ENCODE results near the gene C2CD5. TPM values are rescaled to one million over a fixed set of nuclear protein-coding genes. Genes with fewer than 3 reads are reported as not detected.

C2CD5 gene
- total RNA-seq, 1 donor from 2014 or later = 14.5 TPM

DNA sequence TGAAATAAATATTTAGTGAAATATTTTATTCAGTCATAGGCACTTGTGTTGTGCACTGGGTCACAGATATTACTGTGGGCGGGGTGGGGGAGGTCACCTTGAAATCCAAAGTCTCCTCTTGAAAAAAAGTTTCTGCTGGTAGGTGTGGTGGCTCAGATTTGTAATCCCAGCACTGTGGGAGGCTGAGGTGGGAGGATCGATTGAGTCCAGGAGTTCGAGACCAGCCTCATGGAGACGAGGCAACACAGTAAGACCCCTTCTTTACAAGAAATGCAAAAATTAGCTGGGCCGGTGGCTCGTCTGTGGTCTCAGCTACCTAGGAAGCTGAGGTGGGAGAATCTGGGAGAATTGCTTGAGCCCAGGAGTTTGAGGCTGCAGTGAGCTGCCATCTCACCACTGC lies 913 bp upstream of the C2CD5 start:
- TF ChIP-seq, protein P1, sequence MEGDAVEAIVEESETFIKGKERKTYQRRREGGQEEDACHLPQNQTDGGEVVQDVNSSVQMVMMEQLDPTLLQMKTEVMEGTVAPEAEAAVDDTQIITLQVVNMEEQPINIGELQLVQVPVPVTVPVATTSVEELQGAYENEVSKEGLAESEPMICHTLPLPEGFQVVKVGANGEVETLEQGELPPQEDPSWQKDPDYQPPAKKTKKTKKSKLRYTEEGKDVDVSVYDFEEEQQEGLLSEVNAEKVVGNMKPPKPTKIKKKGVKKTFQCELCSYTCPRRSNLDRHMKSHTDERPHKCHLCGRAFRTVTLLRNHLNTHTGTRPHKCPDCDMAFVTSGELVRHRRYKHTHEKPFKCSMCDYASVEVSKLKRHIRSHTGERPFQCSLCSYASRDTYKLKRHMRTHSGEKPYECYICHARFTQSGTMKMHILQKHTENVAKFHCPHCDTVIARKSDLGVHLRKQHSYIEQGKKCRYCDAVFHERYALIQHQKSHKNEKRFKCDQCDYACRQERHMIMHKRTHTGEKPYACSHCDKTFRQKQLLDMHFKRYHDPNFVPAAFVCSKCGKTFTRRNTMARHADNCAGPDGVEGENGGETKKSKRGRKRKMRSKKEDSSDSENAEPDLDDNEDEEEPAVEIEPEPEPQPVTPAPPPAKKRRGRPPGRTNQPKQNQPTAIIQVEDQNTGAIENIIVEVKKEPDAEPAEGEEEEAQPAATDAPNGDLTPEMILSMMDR (conservative IDR thresholded peaks at IDR 0.05; ENCODE audit: low read depth, low read length) = no peak
- DNase-seq (ENCODE audit: low read depth) = no peak
- peak overlapping the region; percentile 90 for H3K4me3 ChIP-seq (ENCODE audit: low read depth, low read length)

DNA sequence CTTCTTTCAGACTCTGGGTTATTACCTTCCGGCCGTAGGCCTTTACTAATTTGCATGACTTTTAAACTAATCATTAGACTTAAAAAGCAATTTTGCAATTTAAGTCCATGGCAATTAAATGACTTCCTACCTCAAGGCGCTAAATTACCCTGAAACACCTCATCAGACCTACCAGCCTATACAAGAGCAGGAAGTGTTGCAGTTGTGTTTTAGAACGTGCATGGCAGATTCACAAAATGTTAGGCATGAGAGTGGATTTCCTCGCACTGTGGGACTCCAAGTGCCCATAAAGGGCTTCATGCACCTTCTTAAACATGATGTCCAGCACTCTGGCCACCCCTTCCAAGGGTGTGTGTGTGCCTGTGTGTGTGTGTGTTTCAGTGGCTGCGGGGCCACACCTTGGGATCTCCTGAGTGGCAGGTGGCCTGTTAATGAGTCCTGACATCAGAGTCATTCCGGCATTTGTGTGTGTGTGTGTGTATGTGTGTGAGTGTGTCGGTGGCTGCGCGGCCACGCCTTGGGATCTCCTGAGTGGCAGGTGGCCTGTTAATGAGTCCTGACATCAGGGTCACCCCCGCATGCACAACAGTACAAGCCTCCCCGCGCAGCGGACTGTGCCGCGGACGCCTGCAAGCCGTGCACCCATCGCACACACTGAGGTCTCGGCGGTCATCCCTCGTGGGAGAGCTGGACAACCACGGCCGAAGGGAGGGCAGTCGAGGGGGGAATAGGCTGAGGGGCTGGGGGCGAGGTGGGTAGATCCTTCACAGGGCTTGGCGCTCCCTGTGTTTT lies 900 bp downstream of the C2CD5 start:
- no peak for DNase-seq (ENCODE audit: low read depth)
- TF ChIP-seq, protein P1 (conservative IDR thresholded peaks at IDR 0.05; ENCODE audit: low read depth, low read length) = no peak
- peak overlapping the region; percentile 90 for H3K4me3 ChIP-seq (ENCODE audit: low read depth, low read length)

DNA sequence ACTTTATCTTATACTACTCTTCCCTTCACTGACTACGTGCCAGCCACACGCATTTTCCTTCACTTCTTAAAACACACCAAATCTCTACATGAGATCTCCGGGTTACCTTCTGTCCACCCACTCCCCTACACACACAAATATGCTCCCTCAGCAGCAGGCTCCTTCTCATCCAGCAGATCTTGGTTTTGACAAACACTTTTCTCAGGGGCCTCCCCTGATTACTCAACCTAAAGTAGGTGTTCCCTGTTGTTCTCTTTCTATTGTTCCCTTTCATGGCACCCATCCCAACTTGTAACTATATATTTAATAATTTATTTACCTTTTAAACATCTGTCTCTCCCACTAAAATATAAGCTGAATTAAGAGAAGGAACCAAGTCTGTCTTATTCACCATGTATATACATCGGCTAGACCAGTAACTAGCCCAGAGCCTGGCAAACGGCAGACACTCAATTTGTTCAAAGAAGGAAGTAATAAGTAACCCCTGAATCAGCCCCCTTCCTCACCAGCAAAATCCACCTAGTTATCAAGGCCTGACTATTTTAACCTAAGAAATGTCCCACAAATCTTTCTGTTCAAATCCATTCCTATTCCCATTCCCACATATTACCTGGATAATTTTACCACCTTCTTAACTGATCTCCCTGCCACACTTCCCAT lies 2.7 kb downstream of the C2CD5 start:
- DNase-seq (ENCODE audit: low read depth) = no peak
- TF ChIP-seq, protein P1 (conservative IDR thresholded peaks at IDR 0.05; ENCODE audit: low read depth, low read length) = no peak

DNA sequence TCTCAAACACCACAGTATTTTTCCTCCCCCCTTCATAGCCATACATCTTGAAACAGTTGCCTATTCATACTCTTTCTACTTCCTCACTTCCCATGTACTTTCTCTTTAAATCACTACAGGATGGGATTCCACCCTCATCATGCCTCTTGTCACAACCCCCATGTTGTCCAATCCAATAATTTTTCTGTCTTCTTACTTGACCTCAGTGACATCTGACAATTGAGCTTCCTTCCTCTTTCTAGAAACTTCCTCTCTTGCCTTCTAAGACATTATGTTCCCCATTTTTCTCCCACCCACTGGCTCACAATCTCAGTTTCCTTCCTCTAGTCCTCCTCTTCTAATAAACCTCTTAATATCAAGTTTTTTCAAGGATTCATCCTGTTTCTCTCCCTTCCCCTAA lies 5.3 kb downstream of the C2CD5 start:
- TF ChIP-seq, protein P1 (conservative IDR thresholded peaks at IDR 0.05; ENCODE audit: low read depth, low read length) = no peak
- no peak for DNase-seq (ENCODE audit: low read depth)
- no peak overlapping the region for H3K4me3 ChIP-seq (ENCODE audit: low read depth, low read length)

More for the DNA sequence above, 2.7 kb downstream of the C2CD5 start:
- H3K4me3 ChIP-seq (ENCODE audit: low read depth, low read length) = no peak overlapping the region

DNA sequence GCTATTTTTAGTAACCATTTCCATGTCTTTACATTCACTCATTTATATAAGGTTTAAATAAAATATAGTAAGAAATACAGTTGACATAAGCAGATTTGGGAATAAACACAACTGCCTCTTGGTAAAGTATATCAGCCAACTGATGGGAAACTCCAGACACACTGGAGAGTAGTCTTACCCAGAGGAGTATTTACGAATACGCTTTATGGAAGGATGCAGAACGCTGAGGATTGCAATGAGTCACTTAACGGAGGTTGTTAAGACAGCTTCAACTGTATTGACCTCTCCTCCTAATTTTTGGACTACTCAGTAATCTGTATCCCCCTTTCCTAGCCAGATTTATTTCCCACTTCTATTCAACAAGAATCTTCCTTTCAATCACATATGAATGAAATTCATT lies 6.0 kb downstream of the C2CD5 start:
- no peak overlapping the region for H3K4me3 ChIP-seq (ENCODE audit: low read depth, low read length)
- TF ChIP-seq, protein P1 (conservative IDR thresholded peaks at IDR 0.05; ENCODE audit: low read depth, low read length) = no peak
- DNase-seq (ENCODE audit: low read depth) = no peak

DNA sequence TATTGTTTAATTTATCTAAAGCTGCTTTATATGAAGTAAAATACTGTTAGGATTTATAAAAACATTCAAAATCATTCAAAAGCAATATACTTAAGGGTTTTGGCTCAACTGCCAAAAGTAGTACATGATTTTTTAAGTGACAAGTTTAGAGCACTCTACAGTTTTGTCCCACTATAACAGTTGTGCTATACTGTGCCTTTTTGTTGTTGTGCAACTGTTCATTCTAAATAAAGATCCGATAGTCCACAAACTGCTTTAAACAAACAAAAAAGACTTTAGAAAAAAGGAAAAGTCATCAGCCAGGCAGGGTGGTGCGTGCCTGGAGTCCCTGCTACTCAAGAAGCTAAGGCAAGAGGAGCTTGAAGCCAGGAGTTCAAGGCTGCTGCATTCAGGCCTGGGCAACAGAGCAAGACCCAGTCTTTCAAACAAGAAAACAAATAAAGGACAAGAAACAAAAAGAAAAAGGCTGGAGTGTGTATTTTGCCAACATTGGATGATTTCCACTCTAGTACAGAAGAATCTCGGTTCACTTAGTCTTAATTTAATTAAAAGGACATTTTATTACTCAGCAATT lies 7.3 kb downstream of the C2CD5 start:
- TF ChIP-seq, protein P1 (conservative IDR thresholded peaks at IDR 0.05; ENCODE audit: low read depth, low read length) = no peak
- no peak overlapping the region for H3K4me3 ChIP-seq (ENCODE audit: low read depth, low read length)
- no peak for DNase-seq (ENCODE audit: low read depth)

Measured in epithelial cell of proximal tubule (primary cell).